ENCODE results near the gene MLX.
A peak's percentile ranks its signal among the peaks of the same experiment; 100 is the strongest.
"Not testable (repeated sequence)": the region's sequence is repeated elsewhere in the genome, so short reads cannot be mapped to it uniquely, and the experiment has no call there.

Gene MLX

DNA sequence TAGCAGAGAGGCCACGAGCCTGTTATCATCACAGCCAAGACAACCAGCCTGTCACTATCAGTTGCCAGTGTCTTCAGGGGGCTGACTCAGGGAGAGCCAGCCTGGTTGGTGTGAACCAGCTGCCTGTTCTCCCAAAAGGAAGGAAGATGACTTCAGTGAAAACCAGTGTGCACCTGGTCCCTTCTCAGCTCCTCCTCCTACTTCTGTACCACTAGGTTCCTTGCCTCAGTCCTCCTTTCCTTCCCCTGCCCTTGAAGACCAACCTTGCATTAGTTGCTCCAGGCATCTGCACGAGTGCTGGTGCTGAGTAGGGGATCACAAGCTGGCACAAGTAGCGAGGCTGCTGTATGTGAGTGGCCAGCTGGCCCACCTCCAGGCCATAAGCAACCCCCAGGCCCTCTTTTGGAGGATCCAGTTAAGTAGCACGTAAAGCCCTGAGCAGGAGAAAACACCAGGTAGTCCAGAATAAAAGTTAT, 51.1 kb downstream of the MLX start:
- no peak for DNase-seq

DNA sequence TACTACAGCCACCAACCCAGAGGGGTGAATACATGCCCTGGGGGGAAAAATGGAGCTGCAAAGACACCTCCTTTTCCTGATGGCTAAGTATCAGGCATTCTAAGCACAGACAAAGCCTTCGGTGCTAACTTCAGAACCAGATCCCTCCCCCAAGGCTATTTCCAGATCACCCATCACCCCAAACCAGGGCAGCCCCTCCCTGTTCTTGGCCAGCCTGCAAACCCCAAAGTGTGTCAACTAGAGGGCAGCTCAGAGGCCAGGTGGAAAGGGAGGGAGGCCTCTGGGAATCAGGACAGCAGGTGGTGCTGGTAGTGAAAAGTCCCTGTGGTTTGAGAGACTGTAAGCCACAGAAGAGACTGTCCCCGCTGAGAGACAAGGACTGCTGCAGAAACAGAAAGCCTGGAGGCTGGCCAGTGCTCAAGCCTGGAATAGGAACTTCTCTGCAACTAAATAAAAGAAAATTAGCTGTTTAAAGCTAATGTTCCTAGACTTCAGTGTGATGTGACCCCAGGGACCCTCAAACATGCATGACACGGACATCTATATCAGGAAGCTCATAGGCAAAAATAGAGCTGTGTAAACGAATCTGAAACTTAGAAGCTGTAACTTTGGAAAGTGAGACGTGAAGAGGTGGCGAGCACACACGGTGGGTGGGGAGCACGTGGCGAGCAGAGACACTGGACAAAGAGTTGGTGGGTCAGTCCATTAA, 51.7 kb downstream of the MLX start:
- DNase-seq, result peak in 7 of 56 donors; percentile 0 to 13 (median 5)

DNA sequence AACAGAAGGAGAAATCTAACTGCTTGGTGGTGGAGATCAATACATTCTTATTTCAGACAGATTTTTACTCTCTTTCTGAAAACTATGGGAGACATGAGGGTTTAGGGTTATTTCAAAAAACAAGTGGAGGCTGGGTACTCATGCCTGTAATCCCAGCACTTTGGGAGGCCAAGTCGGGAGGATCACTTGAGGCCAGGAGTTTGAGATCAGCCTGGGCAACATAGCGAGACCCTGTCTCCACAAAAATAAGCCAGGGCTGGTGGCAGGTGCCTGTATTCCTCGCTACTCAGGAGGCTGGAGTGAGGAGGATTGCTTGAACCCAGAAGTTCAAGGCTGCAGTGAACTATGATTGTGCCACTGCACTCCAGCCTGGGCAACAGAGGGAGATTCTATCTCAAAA, 55.1 kb downstream of the MLX start:
- not testable (repeated sequence) for DNase-seq
